GM12878 (cell line): ENCODE results near the gene NKG7. TPM values are rescaled to one million over a fixed set of nuclear protein-coding genes. Genes with fewer than 3 reads are reported as not detected.

Source experiments
- ATAC-seq: fragments of 200-7000 bp; cut with Tn5 transposase; 3 replicates; pipeline ENCODE4 v1.9.1; 2020; ENCODE audit warnings: mild to moderate bottlenecking, moderate library complexity
- BruUV-seq: library from RNA; stranded (reverse); fragments of 400-500 nt; replicated peaks from 2 replicates; lab custom pipeline; 2021; lab: Mats Ljungman, UMichigan
- CTCF ChIA-PET: fragments of 300-600 bp; sonication (Branson Sonifier 250); formaldehyde crosslinking; extraction: SDS; loops from one replicate; lab custom pipeline; 2021; ENCODE audit warnings: inconsistent platforms; lab: Yijun Ruan, JAX
- POLR2A ChIA-PET: fragments of 350-600 bp; formaldehyde crosslinking; extraction: SDS; loops from one replicate; lab custom pipeline; 2021; ENCODE audit warnings: inconsistent platforms; lab: Charles Lee
- RAD21 ChIA-PET: fragments of 300-600 bp; sonication (Branson Sonifier 250); formaldehyde crosslinking; loops from one replicate; lab custom pipeline; 2023; ENCODE audit warnings: antibody characterized with exemption; ENCODE audit not compliant: unreplicated experiment; lab: Charles Lee
- SMC1A ChIA-PET: fragments of 300-600 bp; sonication (Branson Sonifier 250); formaldehyde crosslinking; loops from one replicate; lab custom pipeline; 2023; ENCODE audit not compliant: unreplicated experiment, uncharacterized antibody; lab: Charles Lee
- DNase-seq: peaks from one replicate; pipeline ENCODE4 v3.0.0-alpha.2; 2011; ENCODE audit warnings: low read depth, low spot score
- FAIRE-seq: peaks from 3 replicates; lab custom pipeline; 2011; peaks lifted over from hg19 to GRCh38; lab: Jason Lieb, UNC
- H2AFZ ChIP-seq: 2 replicates; pipeline ENCODE4 v1.6.0; 2011; ENCODE audit warnings: low read depth, low read length, control low read depth; ENCODE audit not compliant: control insufficient read depth
- H3K27ac ChIP-seq: 2 replicates; pipeline ENCODE4 v1.5.1; 2011; ENCODE audit warnings: control low read depth; ENCODE audit not compliant: control insufficient read depth, insufficient read depth
- H3K27me3 ChIP-seq, 2 experiments: replicated peaks in 1 of 2; 2 replicates each; pipeline versions ENCODE4 v1.6.0 to v1.6.1; 2011; ENCODE audit warnings: low read length in 1 of 2; ENCODE audit not compliant: control insufficient read depth in 2 of 2, insufficient read depth in 2 of 2
- H3K36me3 ChIP-seq, 2 experiments: 2 replicates each; pipeline ENCODE4 v1.5.1; 2011; ENCODE audit warnings: low read length in 1 of 2; ENCODE audit not compliant: control insufficient read depth in 2 of 2, insufficient read depth in 2 of 2
- H3K4me1 ChIP-seq: 2 replicates; pipeline ENCODE4 v1.6.1; 2011; ENCODE audit warnings: mild to moderate bottlenecking, low read length, moderate library complexity, mixed read lengths; ENCODE audit not compliant: control insufficient read depth, insufficient read depth
- H3K4me2 ChIP-seq: 2 replicates; pipeline ENCODE4 v1.6.0; 2011; ENCODE audit warnings: control low read depth; ENCODE audit not compliant: control insufficient read depth, insufficient read depth
- H3K4me3 ChIP-seq: fragments of 200-600 bp; sonication (generic); 2 replicates; pipeline ENCODE4 v1.5.1; 2016
- H3K79me2 ChIP-seq: 2 replicates; pipeline ENCODE4 v1.6.0; 2011; ENCODE audit warnings: low read length; ENCODE audit not compliant: control insufficient read depth, insufficient read depth
- H3K9ac ChIP-seq: 2 replicates; pipeline ENCODE4 v1.8.0; 2011; ENCODE audit warnings: low read length, control low read depth, mixed read lengths; ENCODE audit not compliant: control insufficient read depth, insufficient read depth
- H3K9me3 ChIP-seq: replicated peaks from 3 replicates; pipeline ENCODE4 v1.5.1; 2011; ENCODE audit warnings: mild to moderate bottlenecking, low read length; ENCODE audit not compliant: control insufficient read depth, insufficient read depth
- H4K20me1 ChIP-seq: 2 replicates; pipeline ENCODE4 v1.6.0; 2011; ENCODE audit not compliant: control insufficient read depth, insufficient read depth
- ATF7 ChIP-seq: fragments of 450-650 bp; IDR thresholded peaks from 2 replicates; pipeline ENCODE4 v1.6.1; 2016; ENCODE audit warnings: low read depth, mild to moderate bottlenecking
- CBFB ChIP-seq: IDR thresholded peaks from 2 replicates; pipeline ENCODE4 v1.6.1; 2016; ENCODE audit warnings: antibody characterized with exemption, low read depth
- CEBPZ ChIP-seq: fragments of 150-350 bp; IDR thresholded peaks from 2 replicates; pipeline ENCODE4 v1.6.1; 2016; ENCODE audit warnings: low read depth, low read length
- DPF2 ChIP-seq: fragments of 450-650 bp; IDR thresholded peaks from 2 replicates; pipeline ENCODE4 v1.6.1; 2017; ENCODE audit warnings: mild to moderate bottlenecking
- EGR1 ChIP-seq, 2 experiments: IDR thresholded peaks; 1 replicate in 1 of 2; 2 replicates in 1 of 2; pipeline ENCODE4 v1.6.1; 2011 to 2012; ENCODE audit warnings: low read depth in 2 of 2, low read length in 2 of 2, borderline replicate concordance in 1 of 2, mild to moderate bottlenecking in 1 of 2, moderate library complexity in 1 of 2
- FOXK2 ChIP-seq: fragments of 450-650 bp; IDR thresholded peaks from 2 replicates; pipeline ENCODE4 v1.6.1; 2017; ENCODE audit warnings: mild to moderate bottlenecking, moderate library complexity
- GABPA ChIP-seq: IDR thresholded peaks from 2 replicates; pipeline ENCODE4 v1.6.1; 2014; ENCODE audit warnings: antibody characterized with exemption, low read depth, mild to moderate bottlenecking, inconsistent platforms
- HCFC1 ChIP-seq: fragments of 150-350 bp; IDR thresholded peaks from 2 replicates; pipeline ENCODE4 v1.6.1; 2014; ENCODE audit warnings: low read length
- HDAC2 ChIP-seq: fragments of 200-600 bp; sonication (generic); IDR thresholded peaks from 2 replicates; pipeline ENCODE4 v1.6.1; 2017
- IRF5 ChIP-seq: fragments of 450-650 bp; IDR thresholded peaks from 2 replicates; pipeline ENCODE4 v1.6.1; 2017; ENCODE audit warnings: borderline replicate concordance
- KDM1A ChIP-seq: fragments of 200-600 bp; sonication (generic); IDR thresholded peaks from 2 replicates; pipeline ENCODE4 v1.6.1; 2016; ENCODE audit warnings: borderline replicate concordance
- MTA2 ChIP-seq: fragments of 450-650 bp; IDR thresholded peaks from 2 replicates; pipeline ENCODE4 v1.6.1; 2016; ENCODE audit warnings: low read depth, mild to moderate bottlenecking, moderate library complexity
- NFYB ChIP-seq: IDR thresholded peaks from 2 replicates; pipeline ENCODE4 v1.6.1; 2011; ENCODE audit warnings: low read depth, mild to moderate bottlenecking, low read length, improper control_type of control experiment, moderate library complexity; ENCODE audit not compliant: insufficient read depth
- SMARCA5 ChIP-seq: fragments of 450-650 bp; IDR thresholded peaks from 2 replicates; pipeline ENCODE4 v1.6.1; 2017; ENCODE audit warnings: mild to moderate bottlenecking
- SMC3 ChIP-seq: IDR thresholded peaks from 2 replicates; pipeline ENCODE4 v1.6.1; 2011; ENCODE audit warnings: low read length, improper control_type of control experiment, borderline replicate concordance
- SREBF1 ChIP-seq: IDR thresholded peaks from 2 replicates; pipeline ENCODE4 v1.6.1; 2012; ENCODE audit warnings: mild to moderate bottlenecking, low read length
- SUZ12 ChIP-seq: fragments of 200-600 bp; sonication (generic); IDR thresholded peaks from one replicate; pipeline ENCODE4 v1.6.1; 2018; ENCODE audit warnings: antibody characterized with exemption, mild to moderate bottlenecking; ENCODE audit not compliant: unreplicated experiment
- ZZZ3 ChIP-seq: IDR thresholded peaks from 2 replicates; pipeline ENCODE4 v1.6.1; 2011; ENCODE audit warnings: low read depth; ENCODE audit not compliant: control insufficient read depth, insufficient read length
- WGBS: methylation state at CpG from one replicate; pipeline ENCODE4 v1.1.6; 2016; ENCODE audit warnings: low lambda C conversion rate; ENCODE audit not compliant: insufficient replicate concordance, insufficient coverage; ENCODE audit errors: missing lambda C conversion rate; 5-methylcytosine and 5-hydroxymethylcytosine counted together
- in situ Hi-C: fragments of 300-500 bp; cut with MboI; formaldehyde crosslinking; loops from 9 replicates; pipeline ENCODE4 v1.14.3; 2018; ENCODE audit warnings: mixed read lengths
- intact Hi-C: fragments of 100-400 bp; cut with micrococcal nuclease; formaldehyde crosslinking; loops from one replicate; pipeline ENCODE4 v1.14.2; 2022; ENCODE audit not compliant: unreplicated experiment
- polyA plus RNA-seq, 11 experiments: library from polyadenylated mRNA; depleted of rRNA in 4 of 11; unstranded in 6 of 11; stranded (reverse) in 5 of 11; fragments of >200 nt; fragmentation: Nextera tagmentation in 4 of 11; fragmentation: Illumina TruSeq in 1 of 11; extraction: Ambion mirVana in 4 of 11; extraction: Trizol in 1 of 11; gene quantifications; 1 replicate in 1 of 11; 2 replicates in 10 of 11; pipeline versions ENCODE4 v1.2.1 to v1.2.3, GENCODE V29; 2011 to 2016; ENCODE audit warnings: inconsistent platforms in 2 of 11, missing spikeins in 2 of 11, low read depth in 1 of 11
- total RNA-seq, 4 experiments: library from RNA; depleted of rRNA in 3 of 4; stranded (reverse); fragments of >200 nt in 3 of 4; fragmentation: Illumina TruSeq in 1 of 4; extraction: Trizol in 1 of 4; gene quantifications; 2 replicates each; pipeline versions ENCODE4 v1.2.1 to v1.2.3, GENCODE V29; 2013 to 2021

Gene NKG7
- total and polyA plus RNA-seq, 10 of the 15 experiments (the other 5 are each of a cell fraction or from before 2014, with no cell fraction given) = 10.0 to 48.7 (median 22.3) TPM

- Histone ChIP-seq H3K4me3 (peak within 1 kb of the TSS; percentile 85), H3K4me1 (peaks cover 9% of the 10 kb centered on the region), H3K9me3 (no peaks in the 10 kb centered on the region), H3K36me3 (no peaks in the 10 kb centered on the region), H2AFZ (peak within 1 kb of the TSS; percentile 76), H3K4me2 (peak within 1 kb of the TSS; percentile 94), H3K79me2 (peaks cover 18% of the 10 kb centered on the region), H3K27me3 (no peaks in the 10 kb centered on the region), H4K20me1 (no peaks in the 10 kb centered on the region), H3K9ac (peak within 1 kb of the TSS; percentile 92), H3K27ac (peak within 1 kb of the TSS; percentile 92)
- FAIRE-seq = peak; percentile 56
- under 1% methylated on average over 26 of the region's 27 CpGs for WGBS
- intact Hi-C loops = loop anchor here (2.0 kb wide), 1 partner anchor 27 kb away; no protein-coding TSS in a partner anchor
- BruUV-seq = TSS peak; percentile 92
- ChIA-PET SMC1A (interaction anchor here (0.9 to 1.4 kb wide), 5 partner anchors 14 to 42 kb away, joined by 3 to 9 read pairs (median 4); no protein-coding TSS in a partner anchor), CTCF (interaction anchor here (0.9 to 1.6 kb wide), 7 partner anchors 23 to 42 kb away, joined by 3 to 15 read pairs (median 6); no protein-coding TSS in a partner anchor), RAD21 (interaction anchor here (0.8 to 2.2 kb wide), 4 partner anchors 12 to 51 kb away, joined by 4 to 23 read pairs (median 8); partner anchors contain the start of gene SIGLEC10), POLR2A (interaction anchor here (0.9 to 2.5 kb wide), 6 partner anchors 10 to 338 kb away, joined by 3 to 26 read pairs (median 3); no protein-coding TSS in a partner anchor)
- no peak for DNase-seq
- in situ Hi-C loops = loop anchor here (10.0 to 25.0 kb wide), 2 partner anchors 551 to 1029 kb away; partner anchors contain the start of gene KCNC3
- no peak for ATAC-seq
- TF ChIP-seq ATF7 = no peak
- TF ChIP-seq KDM1A = no peak
- peak; percentile 58; the same call in 1 of the 2 replicates for TF ChIP-seq SMARCA5
- TF ChIP-seq NFYB = no peak
- TF ChIP-seq HCFC1 = no peak
- TF ChIP-seq CBFB = no peak
- TF ChIP-seq IRF5 = no peak
- TF ChIP-seq CEBPZ = no peak
- no peak for TF ChIP-seq ZZZ3
- TF ChIP-seq EGR1 (IDR thresholded peaks at IDR 0.05; ENCODE audit: borderline replicate concordance in 1 of 2, low read depth in 2 of 2, low read length in 2 of 2) = no peak; a peak in 1 of 3 replicates
- TF ChIP-seq GABPA = no peak
- TF ChIP-seq DPF2 = 0 out of 2 replicates have a peak, but pooled peaks have one; percentile 40
- TF ChIP-seq SUZ12 = no peak
- TF ChIP-seq SMC3 = no peak
- TF ChIP-seq HDAC2 = no peak
- TF ChIP-seq MTA2 = peak; percentile 9; the same call in 1 of the 2 replicates
- TF ChIP-seq SREBF1 = no peak
- no peak for TF ChIP-seq FOXK2
Observed at GRCh38 chr19:51365965-51366388, 6.5 kb downstream of the NKG7 start, which contains the start of gene ETFB. Gene ETFB (minus strand): TSS chr19:51366388. CDS start chr19:51366326, 62 bp downstream.
